HepG2 (cell line): ENCODE results near the gene VDR. TPM values are rescaled to one million over a fixed set of nuclear protein-coding genes. Genes with fewer than 3 reads are reported as not detected.

Experiments used
- ATAC-seq: fragments of 200-7000 bp; cut with Tn5 transposase; 3 replicates; pipeline ENCODE4 v1.9.1; 2020; ENCODE audit warnings: mild to moderate bottlenecking, moderate library complexity
- BruUV-seq: library from RNA; stranded (reverse); fragments of 400-500 nt; replicated peaks from 2 replicates; lab custom pipeline; 2021; lab: Mats Ljungman, UMichigan
- CTCF ChIA-PET: fragments of 300-600 bp; formaldehyde crosslinking; extraction: SDS; loops from one replicate; lab custom pipeline; 2021; ENCODE audit warnings: low total read pairs, inconsistent platforms, low intra/inter-chr PET ratio; lab: Yijun Ruan, JAX
- POLR2A ChIA-PET: fragments of 350-600 bp; sonication (Branson Sonifier 250); formaldehyde crosslinking; loops from one replicate; lab custom pipeline; 2020; ENCODE audit warnings: antibody characterized with exemption, inconsistent platforms; lab: Yijun Ruan, JAX
- DNase-seq: peaks from one replicate; pipeline ENCODE4 v3.0.0-alpha.2; 2015; ENCODE audit warnings: low spot score
- FAIRE-seq: peaks from 3 replicates; lab custom pipeline; 2011; peaks lifted over from hg19 to GRCh38; lab: Jason Lieb, UNC
- H2AFZ ChIP-seq: one replicate; pipeline ENCODE4 v1.6.1; 2011; ENCODE audit warnings: low read length, inconsistent platforms
- H3K27ac ChIP-seq: fragments of 300-600 bp; 3 replicates; pipeline ENCODE4 v1.8.0; 2011; ENCODE audit warnings: mixed run types, mild to moderate bottlenecking, mixed read lengths, low read length, inconsistent platforms; ENCODE audit not compliant: insufficient read depth; ENCODE audit errors: extremely low read length
- H3K27me3 ChIP-seq, 2 experiments: fragments of 200-600 bp in 1 of 2; 2 replicates in 1 of 2; 3 replicates in 1 of 2; pipeline versions ENCODE4 v1.6.0 to v1.8.0; 2011; ENCODE audit warnings: low read length in 2 of 2, mild to moderate bottlenecking in 2 of 2, moderate library complexity in 2 of 2, inconsistent platforms in 1 of 2; ENCODE audit not compliant: insufficient read depth in 2 of 2, control insufficient read depth in 1 of 2
- H3K36me3 ChIP-seq, 2 experiments: fragments of 200-600 bp in 1 of 2; replicated peaks in 1 of 2; 2 replicates in 1 of 2; 3 replicates in 1 of 2; pipeline versions ENCODE4 v1.5.1 to v1.8.0; 2011; ENCODE audit warnings: low read length in 2 of 2, inconsistent platforms in 1 of 2; ENCODE audit not compliant: insufficient read depth in 2 of 2, control insufficient read depth in 1 of 2
- H3K4me1 ChIP-seq: 2 replicates; pipeline ENCODE4 v1.5.1; 2012; ENCODE audit warnings: low read length, inconsistent platforms; ENCODE audit not compliant: insufficient read depth
- H3K4me2 ChIP-seq: 2 replicates; pipeline ENCODE4 v1.6.0; 2011; ENCODE audit warnings: low read depth, low read length, inconsistent platforms
- H3K4me3 ChIP-seq, 3 experiments: fragments of 200-600 bp in 1 of 3; sonication (generic), shearing (Covaris generic) in 1 of 3; replicated peaks in 1 of 3; 2 replicates each; pipeline ENCODE4 v1.5.1; 2011 to 2016; ENCODE audit warnings: low read length in 3 of 3, inconsistent platforms in 2 of 3, low read depth in 2 of 3, mild to moderate bottlenecking in 2 of 3, control low read depth in 1 of 3, mixed read lengths in 1 of 3; ENCODE audit not compliant: insufficient read depth in 1 of 3
- H3K79me2 ChIP-seq: one replicate; pipeline ENCODE4 v1.6.1; 2011; ENCODE audit warnings: low read length, inconsistent platforms; ENCODE audit not compliant: insufficient read depth
- H3K9ac ChIP-seq: 2 replicates; pipeline ENCODE4 v1.6.0; 2011; ENCODE audit warnings: mild to moderate bottlenecking, low read depth, low read length, inconsistent platforms; ENCODE audit not compliant: insufficient read depth
- H3K9me3 ChIP-seq: 2 replicates; pipeline ENCODE4 v1.5.1; 2012; ENCODE audit warnings: mild to moderate bottlenecking, low read length
- H4K20me1 ChIP-seq: 2 replicates; pipeline ENCODE4 v1.6.0; 2011; ENCODE audit warnings: inconsistent platforms, mild to moderate bottlenecking, low read length, moderate library complexity; ENCODE audit not compliant: insufficient read depth
- KDM1A ChIP-seq: IDR thresholded peaks from 2 replicates; pipeline ENCODE4 v1.6.1; 2016; ENCODE audit warnings: missing compliant biosample characterization
- KDM2A ChIP-seq: sonication (generic); formaldehyde crosslinking; IDR thresholded peaks from 2 replicates; pipeline ENCODE4 v1.4.0; 2020; ENCODE audit warnings: low read depth, missing genetic modification reagents, borderline replicate concordance
- KLF15 ChIP-seq: sonication (generic); formaldehyde crosslinking; IDR thresholded peaks from 2 replicates; pipeline ENCODE4 v1.8.1; 2023; ENCODE audit warnings: borderline replicate concordance, mild to moderate bottlenecking, inconsistent platforms, missing genetic modification reagents, mixed read lengths
- MAF1 ChIP-seq: sonication (generic); formaldehyde crosslinking; IDR thresholded peaks from 2 replicates; pipeline ENCODE4 v1.5.0; 2020; ENCODE audit warnings: missing genetic modification reagents, borderline replicate concordance
- PBX2 ChIP-seq: IDR thresholded peaks from 2 replicates; pipeline ENCODE4 v1.6.1; 2016; ENCODE audit warnings: control low read depth
- RFXAP ChIP-seq: sonication (generic); formaldehyde crosslinking; IDR thresholded peaks from 2 replicates; pipeline ENCODE4 v1.4.0; 2020; ENCODE audit warnings: missing genetic modification reagents, borderline replicate concordance
- ZBTB21 ChIP-seq: sonication (generic); formaldehyde crosslinking; IDR thresholded peaks from 2 replicates; pipeline ENCODE4 v1.4.0; 2020; ENCODE audit warnings: missing genetic modification reagents
- ZNF260 ChIP-seq: sonication (generic); formaldehyde crosslinking; IDR thresholded peaks from 2 replicates; pipeline ENCODE4 v1.4.0; 2020; ENCODE audit warnings: missing genetic modification reagents, low read depth, mild to moderate bottlenecking, borderline replicate concordance
- ZNF318 ChIP-seq: sonication (generic); formaldehyde crosslinking; IDR thresholded peaks from 2 replicates; pipeline ENCODE4 v1.4.0; 2020; ENCODE audit warnings: mild to moderate bottlenecking, missing genetic modification reagents
- ZNF747 ChIP-seq: sonication (generic); formaldehyde crosslinking; IDR thresholded peaks from 2 replicates; pipeline ENCODE4 v1.8.1; 2023; ENCODE audit warnings: missing genetic modification reagents, mild to moderate bottlenecking, borderline replicate concordance
- ZNF775 ChIP-seq: sonication (generic); formaldehyde crosslinking; IDR thresholded peaks from 2 replicates; pipeline ENCODE4 v1.4.0; 2020; ENCODE audit warnings: missing genetic modification reagents, mild to moderate bottlenecking, moderate library complexity, borderline replicate concordance
- WGBS: methylation state at CpG from one replicate; pipeline ENCODE4 v1.1.6; 2017; ENCODE audit warnings: low lambda C conversion rate; 5-methylcytosine and 5-hydroxymethylcytosine counted together
- in situ Hi-C: cut with HindIII; loops from 2 replicates; pipeline ENCODE4 v1.10.0; 2017; ENCODE audit warnings: low pct_unique_long_range_greater_than_20kb; ENCODE audit not compliant: extremely low pct_ligation_motif_present
- intact Hi-C: fragments of 100-400 bp; cut with micrococcal nuclease; formaldehyde crosslinking; loops from one replicate; pipeline ENCODE4 v1.10.0; 2022; ENCODE audit not compliant: unreplicated experiment
- polyA plus RNA-seq, 8 experiments: library from polyadenylated mRNA; depleted of rRNA in 3 of 8; stranded (reverse) in 7 of 8; unstranded in 1 of 8; fragments of >200 nt; fragmentation: Illumina TruSeq in 4 of 8; extraction: Trizol in 4 of 8; gene quantifications; 2 replicates each; pipeline versions ENCODE4 v1.2.1 to v1.2.3, GENCODE V29; 2011 to 2016; ENCODE audit warnings: low read depth in 4 of 8, missing spikeins in 1 of 8, mixed read lengths in 1 of 8; ENCODE audit not compliant: insufficient read depth in 1 of 8
- total RNA-seq, 5 experiments: library from RNA; depleted of rRNA; stranded (reverse); fragments of >200 nt; fragmentation: Illumina TruSeq; extraction: Trizol; gene quantifications; 2 replicates each; pipeline ENCODE4 v1.2.3, GENCODE V29; 2016; ENCODE audit warnings: low read depth in 1 of 5

Gene VDR
- total and polyA plus RNA-seq, 2 of the 13 experiments (the other 11 are each of a cell fraction or from before 2014, with no cell fraction given) = 0.08 to 0.33 TPM

- H2AFZ ChIP-seq = no peak overlapping the region
- ChIA-PET CTCF (no interaction called here), POLR2A (no interaction called here)
- no peak overlapping the region for H3K9ac ChIP-seq
- no peaks in the 10 kb centered on the region for H3K79me2 ChIP-seq
- DNase-seq (no peak), ATAC-seq (no peak), FAIRE-seq (no peak)
- in situ Hi-C loops = no loop called here
- H3K9me3 ChIP-seq = no peaks in the 10 kb centered on the region
- no TSS peak for BruUV-seq
- H3K27ac ChIP-seq = no peak overlapping the region
- intact Hi-C loops = no loop called here
- H3K4me1 ChIP-seq = no peaks in the 10 kb centered on the region
- no peak overlapping the region for H3K4me3 ChIP-seq
- H3K27me3 ChIP-seq = peaks cover 0 to 1% of the 10 kb centered on the region in 2 experiments; a peak in 1 of 5 replicates
- 74% methylated on average over 14 of the region's 25 CpGs for WGBS
- H3K4me2 ChIP-seq = no peak overlapping the region
- H4K20me1 ChIP-seq = no peaks in the 10 kb centered on the region
- TF ChIP-seq KLF15 (CRISPR knock-in tag) (no peak), KDM2A (no peak), ZNF318 (CRISPR knock-in tag) (no peak), RFXAP (CRISPR knock-in tag) (no peak), ZNF747 (CRISPR knock-in tag) (no peak), ZNF260 (CRISPR knock-in tag) (no peak), MAF1 (CRISPR knock-in tag) (no peak), KDM1A (CRISPR knock-in tag) (no peak), PBX2 (CRISPR knock-in tag) (no peak), ZNF775 (CRISPR knock-in tag) (no peak), ZBTB21 (no peak)
- H3K36me3 ChIP-seq = no peaks in the 10 kb centered on the region
These were observed 61.4 kb downstream of the VDR start for GRCh38 chr12:47843226-47843980.
